Left kidney (tissue), 2 donors: ENCODE data around the gene KCNQ1. TPM values are rescaled to one million over a fixed set of nuclear protein-coding genes. Genes with fewer than 3 reads are reported as not detected.

Source experiments
- DNase-seq: peaks from one replicate; pipeline ENCODE4 v3.0.0-alpha.2; 2013
- polyA plus RNA-seq: library from polyadenylated mRNA; unstranded; fragments of 120-200 nt; gene quantifications from one replicate; pipeline ENCODE4 v1.2.1, GENCODE V29; 2013; ENCODE audit not compliant: insufficient read length

The KCNQ1 gene
- polyA plus RNA-seq, 1 donor: 9.1 TPM

GRCh38 chr11:2805388-2806056 lies 360.7 kb downstream of the KCNQ1 start:
- no peak for DNase-seq

- no peak for DNase-seq
These were observed 361.7 kb downstream of the KCNQ1 start for GRCh38 chr11:2806351-2807024.

- no peak for DNase-seq
These were observed 362.3 kb downstream of the KCNQ1 start for GRCh38 chr11:2807025-2807681.

GRCh38 chr11:2807801-2808241 lies 363.0 kb downstream of the KCNQ1 start:
- no peak for DNase-seq

- DNase-seq: no peak
These were observed 364.3 kb downstream of the KCNQ1 start for GRCh38 chr11:2808850-2809846.

- DNase-seq: no peak
These were observed 365.0 kb downstream of the KCNQ1 start for GRCh38 chr11:2809854-2810253.

- DNase-seq: no peak
These were observed 365.8 kb downstream of the KCNQ1 start for GRCh38 chr11:2810411-2811205.

GRCh38 chr11:2811206-2812091 lies 366.6 kb downstream of the KCNQ1 start:
- no peak for DNase-seq

GRCh38 chr11:2812371-2812991 lies 367.7 kb downstream of the KCNQ1 start:
- DNase-seq: no peak

- DNase-seq: no peak
These were observed 368.5 kb downstream of the KCNQ1 start for GRCh38 chr11:2813141-2813908.

GRCh38 chr11:2813968-2814367 lies 369.2 kb downstream of the KCNQ1 start:
- DNase-seq: no peak

- no peak for DNase-seq
These were observed 369.9 kb downstream of the KCNQ1 start for GRCh38 chr11:2814751-2815150.

GRCh38 chr11:2815762-2816496 lies 371.1 kb downstream of the KCNQ1 start:
- no peak for DNase-seq

- DNase-seq: no peak
These were observed 371.7 kb downstream of the KCNQ1 start for GRCh38 chr11:2816523-2816922.

GRCh38 chr11:2816941-2817421 lies 372.2 kb downstream of the KCNQ1 start:
- DNase-seq: no peak

- no peak for DNase-seq
These were observed 372.6 kb downstream of the KCNQ1 start for GRCh38 chr11:2817431-2817830.

GRCh38 chr11:2818021-2818420 lies 373.2 kb downstream of the KCNQ1 start:
- no peak for DNase-seq

- no peak for DNase-seq
These were observed 373.7 kb downstream of the KCNQ1 start for GRCh38 chr11:2818503-2818902.
